RWPE2 (cell line): ENCODE results near the gene ST8SIA6.

ENCODE experiments used
- ATAC-seq: fragments of 200-7000 bp; cut with Tn5 transposase; 3 replicates; pipeline ENCODE4 v1.9.1; 2021; ENCODE audit warnings: low read depth
- DNase-seq: peaks from one replicate; pipeline ENCODE4 v3.0.0-alpha.2; 2020; ENCODE audit warnings: low spot score
- H3K27ac ChIP-seq: fragments of 450-650 bp; 2 replicates; pipeline ENCODE4 v1.5.1; 2017; ENCODE audit warnings: mild to moderate bottlenecking; ENCODE audit not compliant: poor library complexity, severe bottlenecking
- H3K27me3 ChIP-seq: fragments of 250-450 bp; sonication (Bioruptor Pico); 2 replicates; pipeline ENCODE4 v1.5.1; 2021; ENCODE audit warnings: mild to moderate bottlenecking, moderate library complexity; ENCODE audit not compliant: insufficient read depth, poor library complexity, severe bottlenecking
- H3K36me3 ChIP-seq: fragments of 250-450 bp; sonication (Bioruptor Pico); 2 replicates; pipeline ENCODE4 v1.5.1; 2020; ENCODE audit warnings: low read depth, mild to moderate bottlenecking, moderate library complexity
- H3K4me1 ChIP-seq: fragments of 250-450 bp; sonication (Bioruptor Pico); 2 replicates; pipeline ENCODE4 v1.5.1; 2021; ENCODE audit warnings: mild to moderate bottlenecking, moderate library complexity; ENCODE audit not compliant: insufficient read depth, poor library complexity, severe bottlenecking
- H3K4me3 ChIP-seq: fragments of 250-450 bp; sonication (Bioruptor Pico); 2 replicates; pipeline ENCODE4 v1.5.1; 2021; ENCODE audit warnings: mild to moderate bottlenecking, moderate library complexity; ENCODE audit not compliant: severe bottlenecking
- H3K9me3 ChIP-seq: fragments of 250-450 bp; sonication (Bioruptor Pico); 2 replicates; pipeline ENCODE4 v1.5.1; 2021; ENCODE audit warnings: mild to moderate bottlenecking, moderate library complexity; ENCODE audit not compliant: severe bottlenecking
- CTCF ChIP-seq: fragments of 450-650 bp; IDR thresholded peaks from one replicate; pipeline ENCODE4 v1.5.1; 2017; ENCODE audit warnings: mild to moderate bottlenecking, moderate library complexity; ENCODE audit not compliant: poor library complexity, severe bottlenecking

Gene ST8SIA6

GRCh38 chr10:17416442-17417211 is 37.8 kb downstream of the ST8SIA6 start:
- H3K27ac ChIP-seq, result no peak overlapping the region
- DNase-seq, result no peak

DNA sequence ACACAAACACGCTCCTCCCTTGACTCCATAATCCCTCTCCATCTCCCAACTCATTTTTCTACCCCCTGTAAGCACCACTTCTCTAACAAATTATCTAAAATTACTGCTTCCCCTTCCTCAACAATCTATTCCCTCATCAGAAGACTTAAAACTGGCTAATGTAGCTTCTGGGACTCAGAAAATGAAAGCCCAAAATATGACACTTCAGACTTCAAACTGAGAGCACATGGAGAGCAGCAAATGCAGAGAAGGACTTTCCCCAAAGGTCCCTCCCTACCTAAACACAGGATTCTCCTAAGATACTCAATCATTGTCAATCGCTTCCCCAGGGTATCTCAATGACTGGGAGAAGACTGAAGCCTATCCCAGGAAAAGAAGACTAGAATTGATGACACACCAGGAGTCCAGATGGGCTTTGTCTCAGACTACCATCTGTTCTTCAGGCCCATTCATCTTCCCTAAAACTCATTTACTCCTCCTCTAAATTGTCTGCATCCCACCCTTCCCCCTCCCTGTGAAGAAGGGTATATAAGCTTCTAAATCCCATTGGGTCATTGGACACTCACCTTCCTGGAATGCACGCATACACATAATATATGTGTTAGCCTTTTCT is 39.2 kb downstream of the ST8SIA6 start:
- TF ChIP-seq CTCF, result no peak
- H3K27me3 ChIP-seq, result no peaks in the 10 kb centered on the region
- no peaks in the 10 kb centered on the region for H3K36me3 ChIP-seq
- no peak for DNase-seq
- no peaks in the 10 kb centered on the region for H3K9me3 ChIP-seq
- ATAC-seq, result no peak
- no peak overlapping the region for H3K4me3 ChIP-seq
- H3K27ac ChIP-seq, result no peak overlapping the region
- H3K4me1 ChIP-seq, result no peaks in the 10 kb centered on the region

More at GRCh38 chr10:17416442-17417211, 37.8 kb downstream of the ST8SIA6 start:
- no peaks in the 10 kb centered on the region for H3K27me3 ChIP-seq
- H3K4me1 ChIP-seq, result no peaks in the 10 kb centered on the region
- H3K36me3 ChIP-seq, result no peaks in the 10 kb centered on the region
- no peak for TF ChIP-seq CTCF
- no peak overlapping the region for H3K4me3 ChIP-seq
- H3K9me3 ChIP-seq, result no peaks in the 10 kb centered on the region
- ATAC-seq, result no peak

DNA sequence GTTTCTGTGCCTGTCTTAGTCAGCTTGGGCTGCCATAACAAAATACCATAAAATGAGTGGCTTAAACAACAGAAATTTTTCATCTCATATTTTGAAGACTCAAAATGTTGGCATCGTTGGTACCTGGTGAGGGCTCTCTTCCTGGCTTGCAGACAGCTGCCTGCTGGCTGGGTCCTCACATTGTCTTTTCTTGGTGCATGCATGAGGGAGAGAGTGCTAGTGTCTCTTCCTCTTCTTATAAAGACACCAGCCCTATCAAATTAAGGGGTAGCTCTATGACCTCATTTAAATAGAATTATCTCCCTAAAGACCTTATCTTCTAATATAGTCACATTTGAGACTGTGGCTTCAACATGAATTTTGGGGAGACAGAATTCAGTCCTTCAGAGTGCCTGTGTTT is 39.9 kb downstream of the ST8SIA6 start:
- Histone ChIP-seq H3K9me3 (no peaks in the 10 kb centered on the region), H3K27me3 (no peaks in the 10 kb centered on the region), H3K27ac (no peak overlapping the region), H3K36me3 (no peaks in the 10 kb centered on the region), H3K4me1 (no peaks in the 10 kb centered on the region), H3K4me3 (no peak overlapping the region)
- no peak for TF ChIP-seq CTCF
- DNase-seq (no peak), ATAC-seq (no peak)

DNA sequence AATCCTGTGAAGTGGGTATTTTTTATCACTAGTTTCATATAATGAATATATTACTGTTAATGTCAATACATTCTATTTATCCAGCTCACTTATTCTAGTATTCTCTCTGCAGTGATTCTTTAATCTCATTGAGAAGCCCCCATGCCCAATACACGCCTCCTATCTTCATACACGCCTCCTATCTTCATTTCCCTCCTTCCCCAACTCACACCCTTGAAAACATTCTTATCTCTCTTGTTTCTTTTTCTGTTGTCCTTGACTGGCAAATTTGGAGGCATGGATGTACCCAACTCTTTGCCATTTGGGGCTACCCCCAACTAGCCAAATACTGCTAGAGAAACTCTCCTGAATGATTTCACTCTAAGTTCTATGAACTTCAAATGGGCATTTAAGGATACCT is 40.5 kb downstream of the ST8SIA6 start:
- no peaks in the 10 kb centered on the region for H3K36me3 ChIP-seq
- no peaks in the 10 kb centered on the region for H3K9me3 ChIP-seq
- no peak for DNase-seq
- H3K27ac ChIP-seq, result no peak overlapping the region
- ATAC-seq, result no peak
- TF ChIP-seq CTCF, result no peak
- no peaks in the 10 kb centered on the region for H3K4me1 ChIP-seq
- H3K27me3 ChIP-seq, result no peaks in the 10 kb centered on the region
- H3K4me3 ChIP-seq, result no peak overlapping the region

DNA sequence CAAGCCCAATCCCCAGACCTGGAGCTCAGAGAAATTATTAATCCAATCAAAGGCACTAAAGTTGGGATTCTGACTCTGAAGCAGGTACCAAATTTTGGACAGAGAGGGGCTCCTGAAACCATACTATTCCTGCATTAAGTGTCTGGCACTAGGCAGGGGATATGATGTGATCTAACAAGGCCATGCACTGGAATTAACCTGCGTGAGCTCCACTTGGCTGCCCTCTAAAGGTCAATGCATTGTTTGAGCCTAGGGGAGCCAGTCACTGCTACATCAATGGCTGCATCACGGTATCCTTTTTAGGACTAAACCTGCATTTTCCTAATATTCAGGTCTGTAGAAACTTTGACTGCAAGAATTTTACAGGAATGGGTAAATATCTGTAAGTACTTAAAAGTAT is 42.1 kb downstream of the ST8SIA6 start:
- DNase-seq (no peak), ATAC-seq (peak; percentile 65; the same call in 2 of the 3 replicates)
- H3K36me3 ChIP-seq, result no peaks in the 10 kb centered on the region
- peak; percentile 32 for TF ChIP-seq CTCF
- no peak overlapping the region for H3K4me3 ChIP-seq
- H3K27ac ChIP-seq, result no peak overlapping the region
- no peaks in the 10 kb centered on the region for H3K9me3 ChIP-seq
- no peaks in the 10 kb centered on the region for H3K4me1 ChIP-seq
- H3K27me3 ChIP-seq, result no peaks in the 10 kb centered on the region
